MM.1S (cell line): ENCODE measurements around the gene ADIPOR1.

Source experiments
- DNase-seq: peaks from one replicate; pipeline ENCODE4 v3.0.0-alpha.2; 2015
- H2AFZ ChIP-seq: fragments of 300-600 bp; sonication (generic); 2 replicates; pipeline ENCODE4 v1.6.0; 2016; ENCODE audit warnings: antibody characterized with exemption, low read length
- H3F3A ChIP-seq: fragments of 300-600 bp; sonication (generic); 2 replicates; pipeline ENCODE4 v1.6.1; 2016; ENCODE audit warnings: mild to moderate bottlenecking, antibody characterized with exemption, low read length, moderate library complexity, mixed read lengths; ENCODE audit not compliant: insufficient read depth
- H3K27ac ChIP-seq: fragments of 300-600 bp; sonication (generic); 2 replicates; pipeline ENCODE4 v1.5.1; 2016; ENCODE audit warnings: mild to moderate bottlenecking, low read length
- H3K27me3 ChIP-seq: fragments of 300-600 bp; sonication (generic); replicated peaks from 2 replicates; pipeline ENCODE4 v1.6.0; 2016; ENCODE audit warnings: low read length; ENCODE audit not compliant: insufficient read depth
- H3K36me3 ChIP-seq: fragments of 300-600 bp; sonication (generic); replicated peaks from 2 replicates; pipeline ENCODE4 v1.6.1; 2016; ENCODE audit warnings: mild to moderate bottlenecking, low read length, mixed read lengths; ENCODE audit not compliant: insufficient read depth
- H3K4me1 ChIP-seq: fragments of 300-600 bp; sonication (generic); 2 replicates; pipeline ENCODE4 v1.6.1; 2016; ENCODE audit warnings: low read length, mixed read lengths
- H3K4me2 ChIP-seq: fragments of 300-600 bp; sonication (generic); 2 replicates; pipeline ENCODE4 v1.6.0; 2016; ENCODE audit warnings: low read depth, low read length
- H3K4me3 ChIP-seq: fragments of 300-600 bp; sonication (generic); 2 replicates; pipeline ENCODE4 v1.5.1; 2016; ENCODE audit warnings: low read length, mixed read lengths
- H3K79me2 ChIP-seq: fragments of 300-600 bp; sonication (generic); 2 replicates; pipeline ENCODE4 v1.6.1; 2016; ENCODE audit warnings: mixed run types, low read length, mixed read lengths
- H3K9ac ChIP-seq: fragments of 300-600 bp; sonication (generic); 2 replicates; pipeline ENCODE4 v1.6.1; 2016; ENCODE audit warnings: low read length, mixed read lengths
- H3K9me2 ChIP-seq: fragments of 300-600 bp; sonication (generic); replicated peaks from 2 replicates; pipeline ENCODE4 v1.6.1; 2016; ENCODE audit warnings: mild to moderate bottlenecking, low read length, mixed read lengths; ENCODE audit not compliant: insufficient read depth
- H3K9me3 ChIP-seq: fragments of 300-600 bp; sonication (generic); replicated peaks from 2 replicates; pipeline ENCODE4 v1.6.1; 2016; ENCODE audit warnings: mild to moderate bottlenecking, low read length, mixed read lengths; ENCODE audit not compliant: insufficient read depth
- H4K20me1 ChIP-seq: fragments of 300-600 bp; sonication (generic); 2 replicates; pipeline ENCODE4 v1.6.1; 2016; ENCODE audit warnings: mild to moderate bottlenecking, low read length, moderate library complexity, mixed read lengths; ENCODE audit not compliant: insufficient read depth
- EZH2 ChIP-seq: fragments of 300-600 bp; sonication (generic); optimal IDR thresholded peaks from 2 replicates; pipeline ENCODE3; 2017; ENCODE audit warnings: low read depth, mild to moderate bottlenecking, antibody characterized with exemption, low read length, mixed read lengths
- EZH2phosphoT487 ChIP-seq: fragments of 300-600 bp; sonication (generic); IDR thresholded peaks from 2 replicates; pipeline ENCODE4 v1.6.1; 2018; ENCODE audit warnings: antibody characterized with exemption, low read length
- TF ChIP-seq, protein P1 (sequence below): fragments of 300-600 bp; sonication (generic); IDR thresholded peaks from 2 replicates; pipeline ENCODE4 v1.5.1; 2016; ENCODE audit warnings: antibody characterized with exemption, low read length, mixed read lengths

The ADIPOR1 gene

DNA sequence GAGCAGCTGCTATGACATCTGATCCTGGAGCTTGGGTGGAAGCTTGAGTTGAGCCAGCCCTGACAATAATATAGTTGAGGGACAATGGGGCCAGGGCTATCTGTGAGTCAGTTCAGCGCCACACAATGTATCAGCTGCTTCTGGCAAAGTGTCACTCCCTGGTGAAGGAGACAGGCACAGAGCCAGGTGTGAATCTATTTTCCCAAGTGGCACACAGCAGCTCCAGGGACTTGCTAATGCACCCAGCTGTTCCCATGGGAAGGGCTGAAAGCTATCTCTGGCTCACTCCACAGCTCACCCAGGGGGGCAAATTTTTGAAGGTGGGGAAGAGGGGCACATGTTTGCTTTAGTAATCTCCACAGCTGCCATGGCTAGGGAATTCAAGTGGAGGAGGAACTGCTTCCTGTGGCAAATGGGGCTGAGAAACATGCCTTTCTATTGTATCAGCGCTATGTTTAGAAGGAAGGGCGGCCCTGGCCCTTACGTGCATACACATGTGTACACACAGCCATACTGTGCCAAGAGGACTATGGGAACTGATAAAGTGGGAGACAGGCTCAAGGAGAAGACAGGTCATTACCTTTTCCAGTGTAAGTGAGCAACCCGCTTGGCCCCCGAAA is 6.8 kb upstream of the ADIPOR1 start:
- no peak for DNase-seq
- H2AFZ ChIP-seq = no peak overlapping the region
- H3F3A ChIP-seq = peaks cover 2% of the 10 kb centered on the region; the same call in 1 of the 2 replicates
- peaks cover 14% of the 10 kb centered on the region for H3K79me2 ChIP-seq
- H3K27me3 ChIP-seq = no peaks in the 10 kb centered on the region
- TF ChIP-seq, protein P1, sequence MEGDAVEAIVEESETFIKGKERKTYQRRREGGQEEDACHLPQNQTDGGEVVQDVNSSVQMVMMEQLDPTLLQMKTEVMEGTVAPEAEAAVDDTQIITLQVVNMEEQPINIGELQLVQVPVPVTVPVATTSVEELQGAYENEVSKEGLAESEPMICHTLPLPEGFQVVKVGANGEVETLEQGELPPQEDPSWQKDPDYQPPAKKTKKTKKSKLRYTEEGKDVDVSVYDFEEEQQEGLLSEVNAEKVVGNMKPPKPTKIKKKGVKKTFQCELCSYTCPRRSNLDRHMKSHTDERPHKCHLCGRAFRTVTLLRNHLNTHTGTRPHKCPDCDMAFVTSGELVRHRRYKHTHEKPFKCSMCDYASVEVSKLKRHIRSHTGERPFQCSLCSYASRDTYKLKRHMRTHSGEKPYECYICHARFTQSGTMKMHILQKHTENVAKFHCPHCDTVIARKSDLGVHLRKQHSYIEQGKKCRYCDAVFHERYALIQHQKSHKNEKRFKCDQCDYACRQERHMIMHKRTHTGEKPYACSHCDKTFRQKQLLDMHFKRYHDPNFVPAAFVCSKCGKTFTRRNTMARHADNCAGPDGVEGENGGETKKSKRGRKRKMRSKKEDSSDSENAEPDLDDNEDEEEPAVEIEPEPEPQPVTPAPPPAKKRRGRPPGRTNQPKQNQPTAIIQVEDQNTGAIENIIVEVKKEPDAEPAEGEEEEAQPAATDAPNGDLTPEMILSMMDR = no peak
- TF ChIP-seq EZH2 (no peak), EZH2phosphoT487 (no peak)
- no peaks in the 10 kb centered on the region for H3K9me2 ChIP-seq
- H3K4me1 ChIP-seq = peaks cover 26% of the 10 kb centered on the region
- no peaks in the 10 kb centered on the region for H4K20me1 ChIP-seq
- H3K36me3 ChIP-seq = no peaks in the 10 kb centered on the region; the same call in 1 of the 2 replicates
- H3K4me3 ChIP-seq = no peak overlapping the region
- H3K4me2 ChIP-seq = no peak overlapping the region
- no peak overlapping the region for H3K9ac ChIP-seq
- H3K27ac ChIP-seq = no peak overlapping the region
- no peaks in the 10 kb centered on the region for H3K9me3 ChIP-seq

DNA sequence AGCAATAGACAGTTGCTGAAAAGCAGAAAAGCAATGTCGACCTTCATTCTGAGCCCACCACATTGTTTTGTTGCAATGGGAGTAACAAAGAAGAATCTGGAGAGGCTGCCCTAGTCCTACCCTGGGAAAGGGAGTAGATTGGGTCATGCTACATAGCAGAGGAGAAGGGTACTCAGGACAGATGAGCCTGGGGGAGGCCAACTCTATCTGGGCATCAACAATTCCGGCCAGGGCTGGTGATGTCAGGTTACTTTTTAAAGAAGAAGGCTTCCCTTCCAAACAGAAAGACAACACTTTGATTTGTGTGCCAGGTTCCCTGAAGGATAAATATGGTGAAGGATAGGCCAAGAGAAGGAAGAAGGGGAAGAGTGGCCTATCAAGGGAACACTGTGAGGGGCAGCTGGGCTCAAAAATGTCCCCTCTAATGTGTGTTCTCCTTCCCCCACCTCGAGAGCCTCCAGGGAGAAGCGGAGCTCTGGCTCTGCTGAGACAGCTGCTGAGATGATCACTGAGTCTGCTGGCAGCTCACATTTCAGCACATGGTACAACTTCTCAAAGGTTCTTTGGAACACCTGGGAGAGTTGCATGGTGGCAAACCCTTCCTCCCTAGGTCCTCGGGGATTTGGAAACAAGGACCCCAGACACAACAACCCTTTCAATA is 3.2 kb upstream of the ADIPOR1 start:
- H4K20me1 ChIP-seq = 0 out of 2 replicates have a peak, but pooled peaks cover 2% of the 10 kb centered on the region
- no peak overlapping the region for H2AFZ ChIP-seq
- no peak overlapping the region for H3K4me2 ChIP-seq
- H3K9me2 ChIP-seq = no peaks in the 10 kb centered on the region
- peaks cover 24% of the 10 kb centered on the region for H3K79me2 ChIP-seq
- H3K4me3 ChIP-seq = no peak overlapping the region
- H3F3A ChIP-seq = peaks cover 29% of the 10 kb centered on the region
- no peaks in the 10 kb centered on the region for H3K9me3 ChIP-seq
- peaks cover 23% of the 10 kb centered on the region for H3K4me1 ChIP-seq
- H3K36me3 ChIP-seq = no peaks in the 10 kb centered on the region; the same call in 1 of the 2 replicates
- TF ChIP-seq EZH2phosphoT487 (no peak), EZH2 (no peak)
- TF ChIP-seq, protein P1 = no peak
- no peak overlapping the region for H3K9ac ChIP-seq
- no peak for DNase-seq
- H3K27me3 ChIP-seq = no peaks in the 10 kb centered on the region
- H3K27ac ChIP-seq = no peak overlapping the region

DNA sequence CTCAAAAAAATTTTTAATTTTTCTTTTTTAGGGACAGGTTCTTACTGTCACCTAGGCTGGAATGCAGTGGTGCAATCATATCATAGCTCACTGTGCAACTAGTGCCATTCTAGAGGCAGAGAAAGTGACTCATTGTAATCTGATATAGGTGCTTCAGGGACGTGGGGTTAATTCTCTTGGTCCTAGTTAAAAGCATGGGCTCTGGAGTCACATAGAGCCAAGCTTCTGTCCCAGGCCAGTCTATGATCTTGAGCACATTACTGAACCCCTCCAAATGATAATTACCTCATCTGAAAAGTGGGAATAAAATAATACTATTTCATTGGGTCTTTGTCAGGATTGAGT is 1.1 kb upstream of the ADIPOR1 start:
- Histone ChIP-seq H3K4me3 (no peak overlapping the region), H3K4me1 (peaks cover 18% of the 10 kb centered on the region), H3K27me3 (no peaks in the 10 kb centered on the region), H3K27ac (no peak overlapping the region), H3K79me2 (peaks cover 38% of the 10 kb centered on the region), H3K9me2 (no peaks in the 10 kb centered on the region), H3K9me3 (no peaks in the 10 kb centered on the region), H3K36me3 (no peaks in the 10 kb centered on the region; the same call in 1 of the 2 replicates), H4K20me1 (0 out of 2 replicates have a peak, but pooled peaks cover 4% of the 10 kb centered on the region), H3K9ac (no peak overlapping the region; the same call in 1 of the 2 replicates), H3K4me2 (peak overlapping the region; percentile 87; the same call in 1 of the 2 replicates), H3F3A (peaks cover 29% of the 10 kb centered on the region), H2AFZ (no peak overlapping the region)
- TF ChIP-seq EZH2phosphoT487 (no peak), EZH2 (no peak)
- TF ChIP-seq, protein P1 = no peak
- no peak for DNase-seq
